AG08395 (cell line): ENCODE measurements around the gene IL20RA.
"Not testable (repeated sequence)": the region's sequence is repeated elsewhere in the genome, so short reads cannot be mapped to it uniquely, and the experiment has no call there.

Experiments used
- DNase-seq: peaks from one replicate; pipeline ENCODE4 v3.0.0; 2012; ENCODE audit warnings: mixed read lengths, low spot score

Gene IL20RA

GRCh38 chr6:137006056-137006455, 38.7 kb downstream of the IL20RA start:
- no peak for DNase-seq

GRCh38 chr6:137005073-137005472, 39.7 kb downstream of the IL20RA start:
- no peak for DNase-seq

- DNase-seq: no peak
Observed at GRCh38 chr6:137002505-137002904, 42.3 kb downstream of the IL20RA start.

DNA sequence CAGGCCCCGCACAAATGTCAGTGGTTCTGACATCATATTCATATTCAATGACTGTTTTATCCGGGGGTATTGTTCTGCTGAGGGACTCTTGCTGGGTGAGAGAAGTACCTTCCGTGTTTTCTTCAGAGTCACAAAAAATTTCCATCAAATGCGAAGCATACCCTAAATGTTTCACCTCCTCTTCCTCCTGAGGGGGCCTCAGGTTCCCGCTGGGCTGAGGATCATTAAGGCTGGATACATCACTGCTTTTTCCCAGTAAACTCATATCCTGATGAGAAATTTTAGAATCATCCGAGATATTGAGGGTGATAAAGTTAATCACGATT, 42.8 kb downstream of the IL20RA start:
- DNase-seq: no peak

DNA sequence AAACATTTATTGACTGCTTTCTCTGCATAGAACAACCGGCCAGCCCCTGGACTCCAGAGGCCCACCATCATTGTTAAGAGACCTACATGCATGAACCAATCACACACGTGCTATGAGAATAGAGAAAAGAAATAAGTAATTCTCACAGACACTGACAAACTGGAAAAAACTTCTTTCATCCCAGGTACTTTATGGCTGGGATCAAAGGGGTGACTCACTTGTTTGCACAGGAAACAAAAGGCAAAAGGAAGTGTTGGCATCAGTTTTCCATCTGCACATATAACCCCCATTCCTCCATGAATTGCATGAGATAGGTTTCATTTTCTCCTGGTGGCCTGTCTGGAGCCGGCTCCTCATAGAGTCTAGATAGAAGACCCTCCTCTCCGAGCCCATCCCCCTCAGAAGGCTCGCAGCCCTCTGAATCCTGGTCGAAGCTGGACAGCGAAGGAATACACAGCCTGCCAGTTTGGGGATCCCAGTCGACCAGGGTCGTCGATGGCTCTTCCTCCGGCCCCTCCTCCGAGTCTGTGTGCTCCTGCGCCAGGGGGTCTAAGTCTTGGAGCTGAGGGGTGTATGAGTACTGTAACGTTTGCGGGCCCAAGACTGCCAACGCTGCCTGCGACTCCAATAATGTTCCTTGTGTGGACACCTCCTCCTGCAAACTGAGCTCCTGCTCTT, 43.3 kb downstream of the IL20RA start:
- DNase-seq: no peak

GRCh38 chr6:137000825-137001224, 43.9 kb downstream of the IL20RA start:
- DNase-seq: no peak

GRCh38 chr6:136995521-136995920, 49.2 kb downstream of the IL20RA start:
- DNase-seq: no peak

DNA sequence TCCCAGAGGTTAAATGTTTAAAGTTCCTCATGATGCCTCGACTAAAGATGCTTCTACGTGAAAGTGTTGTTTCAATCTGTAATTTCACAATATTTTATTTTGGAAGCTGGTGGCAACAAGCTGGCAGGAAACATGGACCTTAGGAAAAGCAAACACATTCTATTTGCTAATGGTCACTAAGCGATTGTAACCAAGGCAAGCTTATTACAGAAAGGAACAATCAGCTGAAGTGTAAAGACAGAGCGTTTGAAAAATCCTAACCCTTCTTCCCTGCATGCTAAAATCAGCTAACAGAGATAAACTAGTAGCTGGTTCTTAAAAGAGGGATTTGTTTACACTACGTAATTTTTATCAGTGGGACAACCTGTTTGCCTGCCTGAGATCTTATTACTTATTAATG, 50.0 kb downstream of the IL20RA start:
- DNase-seq: no peak

- DNase-seq: no peak
Observed at GRCh38 chr6:136992113-136992512, 52.7 kb downstream of the IL20RA start.

- no peak for DNase-seq
Observed at GRCh38 chr6:136991646-136992045, 53.1 kb downstream of the IL20RA start.

DNA sequence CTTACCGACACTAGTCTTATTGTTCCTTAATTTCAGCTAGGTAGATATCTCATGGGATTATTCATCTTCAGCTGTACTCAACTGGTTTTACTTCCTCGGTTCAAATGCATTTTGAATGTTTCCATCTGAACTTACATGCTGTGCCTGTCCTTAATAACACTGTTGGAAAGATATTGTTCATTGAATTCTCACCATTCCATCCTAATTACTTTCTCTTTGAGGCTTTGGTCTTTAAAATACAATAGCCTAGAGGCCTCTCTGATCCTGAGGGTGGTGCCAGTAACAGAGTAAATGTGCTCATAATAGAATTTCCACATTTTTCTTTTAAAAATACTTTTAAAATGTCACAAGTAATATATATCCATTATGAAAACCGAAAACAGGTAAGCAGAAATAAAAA, 54.0 kb downstream of the IL20RA start:
- DNase-seq: no peak

- DNase-seq: no peak
Observed at GRCh38 chr6:136990242-136990578, 54.6 kb downstream of the IL20RA start.

GRCh38 chr6:136989571-136990241, 55.1 kb downstream of the IL20RA start:
- no peak for DNase-seq

DNA sequence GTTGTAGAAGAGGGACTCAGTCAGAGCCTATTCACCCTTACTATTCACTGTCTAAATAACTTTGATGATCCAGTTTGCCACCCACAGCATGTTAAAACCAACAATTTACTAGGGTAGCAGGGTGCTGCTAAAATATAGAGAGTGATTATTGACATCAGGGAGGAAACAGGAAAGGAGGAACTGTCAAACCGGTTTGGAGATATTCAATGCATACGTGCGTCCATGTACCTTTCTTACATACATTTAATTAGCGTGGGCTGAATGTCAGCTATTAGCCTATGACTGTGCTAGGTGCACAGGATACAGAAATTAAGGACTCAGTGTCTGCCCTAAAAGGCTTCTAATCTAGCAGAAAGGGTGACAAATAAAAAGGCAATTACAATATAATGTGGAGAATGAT, 57.2 kb downstream of the IL20RA start:
- DNase-seq: no peak

DNA sequence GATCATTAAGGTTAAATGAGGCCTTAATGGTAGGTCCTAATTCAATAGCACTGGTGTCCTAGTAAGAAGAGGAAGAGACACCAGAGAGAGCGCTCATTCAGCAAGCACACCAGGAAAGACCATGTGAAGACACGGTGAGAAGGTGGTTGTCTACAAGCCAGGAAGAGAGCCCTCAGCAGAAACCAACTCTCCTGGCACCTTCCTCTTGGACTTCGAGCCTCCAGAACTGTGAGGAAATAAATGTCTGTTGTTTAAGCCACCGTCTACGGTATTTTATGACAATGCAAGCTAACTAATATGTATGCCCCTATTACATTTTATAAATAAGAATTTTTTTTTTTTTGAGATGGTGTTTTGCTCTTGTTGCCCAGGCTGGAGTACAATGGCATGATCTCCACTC, 59.3 kb downstream of the IL20RA start:
- DNase-seq: no peak

DNA sequence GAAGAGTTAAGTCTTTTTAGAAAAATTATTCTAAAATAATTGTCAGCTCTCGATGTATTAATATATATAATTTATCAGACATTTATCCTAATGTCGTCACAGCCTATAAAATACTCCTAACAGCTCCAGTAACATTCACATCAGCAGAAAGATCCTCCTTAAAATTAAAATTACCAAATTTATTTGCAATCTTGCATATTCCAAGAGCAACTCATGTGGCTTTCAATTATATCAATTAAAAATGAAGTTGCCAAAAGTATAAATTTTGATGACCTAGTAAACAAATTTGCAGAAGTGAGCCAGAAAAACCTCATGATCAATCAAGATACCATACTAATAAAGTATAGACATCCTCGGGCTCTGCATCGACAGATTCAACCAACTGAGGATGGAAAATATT, 60.2 kb downstream of the IL20RA start:
- DNase-seq: no peak

DNA sequence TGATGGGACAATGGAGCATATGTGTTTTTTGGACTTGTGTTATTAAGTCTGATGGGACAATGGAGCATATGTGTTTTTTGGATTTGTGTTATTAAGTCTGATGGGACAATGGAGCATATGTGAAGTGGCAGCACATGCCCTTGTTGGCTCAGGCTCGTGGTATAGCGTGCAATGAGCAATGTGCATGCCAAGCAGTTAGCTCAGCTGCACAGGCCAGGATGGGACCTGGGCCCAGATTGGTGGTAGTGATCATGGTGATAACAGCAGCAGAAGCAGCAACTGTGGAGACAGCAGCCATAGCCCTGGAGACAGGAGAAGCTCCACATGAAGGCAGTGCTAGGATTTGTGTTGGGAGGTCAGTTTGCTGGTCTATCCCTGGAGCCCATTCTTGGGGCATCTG, 61.1 kb downstream of the IL20RA start:
- DNase-seq: no peak

GRCh38 chr6:136982928-136983327, 61.8 kb downstream of the IL20RA start:
- DNase-seq: no peak

GRCh38 chr6:136980070-136980469, 64.7 kb downstream of the IL20RA start:
- no peak for DNase-seq

DNA sequence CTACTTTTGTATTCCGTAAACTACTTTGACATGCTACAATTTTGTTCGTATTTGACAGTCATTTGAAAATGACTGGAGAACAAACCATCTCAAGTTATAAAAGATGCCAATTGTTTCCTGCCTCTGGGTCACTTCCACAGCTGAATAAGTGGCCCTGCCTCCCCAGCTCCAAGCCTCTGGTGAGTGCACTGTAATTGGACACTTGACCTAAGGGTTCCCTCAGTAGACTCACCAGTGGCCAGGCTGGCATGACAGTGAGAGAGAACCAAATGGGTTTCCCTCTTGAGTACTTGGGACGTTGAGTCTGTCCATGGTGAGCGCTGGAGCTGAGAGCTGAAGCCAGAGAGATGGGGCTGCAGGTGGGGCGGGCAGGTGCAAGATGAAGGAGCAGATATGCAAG, 65.6 kb downstream of the IL20RA start:
- no peak for DNase-seq

DNA sequence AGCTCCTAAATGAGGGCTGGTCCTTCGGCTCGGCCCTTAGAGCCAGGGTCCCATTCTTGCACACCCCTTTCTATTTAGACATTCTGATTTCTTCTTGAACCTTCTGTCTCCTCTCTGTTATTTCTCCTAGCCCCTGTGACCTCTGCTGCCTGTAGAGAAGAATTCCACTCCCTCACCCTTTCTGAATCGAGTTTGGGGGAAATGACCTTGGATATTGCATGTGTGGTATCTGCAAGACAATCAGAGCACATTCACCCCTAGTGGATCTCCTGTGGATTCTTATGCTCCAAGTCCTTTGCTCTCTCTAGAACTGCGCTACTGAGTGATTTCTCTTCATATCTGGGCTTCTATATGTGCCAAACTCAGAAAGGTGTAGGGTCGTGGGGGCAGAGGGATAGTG, 67.7 kb downstream of the IL20RA start:
- no peak for DNase-seq

GRCh38 chr6:136975089-136975715, 69.6 kb downstream of the IL20RA start:
- DNase-seq: no peak

DNA sequence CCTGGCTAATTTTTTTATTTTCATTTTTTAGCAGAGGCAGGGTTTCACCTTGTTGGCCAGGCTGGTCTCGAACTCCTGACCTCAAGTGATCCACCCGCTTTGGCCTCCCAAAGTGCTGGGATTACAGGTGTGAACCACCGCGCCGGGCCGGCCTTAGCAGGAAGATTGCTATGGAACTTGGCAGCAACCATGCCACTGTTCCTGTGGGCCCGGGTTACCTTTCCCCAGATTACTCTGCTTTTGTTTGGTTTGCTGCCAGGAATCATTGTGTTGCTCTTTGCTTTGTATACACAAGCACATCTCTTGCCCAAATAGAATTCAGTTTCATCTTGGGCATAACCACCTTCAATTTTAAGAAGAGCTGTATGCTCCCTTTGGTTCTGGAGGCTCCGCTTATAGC, 71.0 kb downstream of the IL20RA start:
- not testable (repeated sequence) for DNase-seq

- DNase-seq: no peak
Observed at GRCh38 chr6:136971609-136972008, 73.2 kb downstream of the IL20RA start.
